Midbrain (tissue), 1 donor: ENCODE results near the gene CFAP58.

Source experiments
- DNase-seq: peaks from one replicate; lab custom pipeline; 2025; lab: John Stamatoyannopoulos, UW

CFAP58 gene

DNA sequence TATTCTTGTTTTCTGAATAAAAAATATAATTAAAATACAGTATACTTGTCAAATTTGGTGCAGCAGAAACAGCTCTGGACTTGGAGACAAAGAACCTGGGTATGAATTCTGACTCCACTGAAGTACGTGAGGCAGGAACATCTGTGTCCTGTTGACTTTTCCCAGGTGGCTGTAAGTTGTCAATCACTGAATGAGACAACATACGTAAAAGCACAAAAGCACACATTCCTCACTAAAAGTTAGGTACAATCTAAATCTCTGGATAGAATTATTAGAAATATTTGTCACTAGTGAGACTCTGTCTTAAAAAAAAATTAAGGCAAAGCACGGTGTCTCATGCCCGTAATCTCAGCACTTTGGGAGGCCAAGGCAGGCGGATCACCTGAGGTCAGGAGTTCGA, 18.1 kb downstream of the CFAP58 start:
- DNase-seq = no peak

DNA sequence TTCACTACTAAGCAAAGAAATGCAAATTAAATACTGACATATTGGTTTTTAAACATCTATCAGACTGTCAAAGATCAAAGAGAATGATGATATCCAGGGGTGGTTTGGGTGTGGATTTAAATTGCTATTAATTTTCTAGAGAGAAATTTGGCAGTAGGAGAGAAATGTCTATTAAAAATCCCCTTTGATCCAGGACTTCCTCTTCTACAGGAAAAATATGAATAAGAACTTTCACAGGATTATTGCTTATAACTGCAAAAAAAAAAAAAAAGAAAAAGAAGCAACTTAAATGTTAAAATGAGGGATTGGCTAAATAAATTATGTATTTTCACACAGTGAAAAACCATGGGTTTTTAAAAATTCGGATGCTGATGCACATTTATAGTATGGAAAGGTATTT, 21.0 kb downstream of the CFAP58 start:
- DNase-seq = no peak

DNA sequence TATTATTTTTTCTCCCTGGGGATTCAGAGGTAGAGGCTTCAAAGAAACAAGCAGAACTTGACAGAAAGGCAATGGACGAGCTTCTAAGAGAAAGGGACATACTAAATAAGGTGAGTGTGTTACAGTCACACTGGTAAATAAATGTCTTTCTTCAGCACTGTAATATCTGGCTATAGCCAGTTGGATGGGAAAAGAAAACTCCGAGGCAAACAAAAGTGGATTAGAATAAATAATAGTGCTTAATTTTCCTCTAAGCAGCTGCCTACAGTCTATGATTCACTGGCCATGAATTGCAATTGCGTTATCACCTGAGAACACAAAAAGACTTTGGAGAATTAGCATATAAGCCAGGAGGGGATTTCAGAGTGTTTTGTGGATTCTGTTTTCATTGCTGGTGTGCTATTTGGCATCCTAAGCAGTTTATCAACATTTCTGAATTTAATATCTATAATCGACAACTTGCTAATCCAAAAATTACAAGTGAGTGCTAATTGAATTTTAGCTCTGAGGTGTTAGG, 23.2 kb downstream of the CFAP58 start:
- DNase-seq = no peak

DNA sequence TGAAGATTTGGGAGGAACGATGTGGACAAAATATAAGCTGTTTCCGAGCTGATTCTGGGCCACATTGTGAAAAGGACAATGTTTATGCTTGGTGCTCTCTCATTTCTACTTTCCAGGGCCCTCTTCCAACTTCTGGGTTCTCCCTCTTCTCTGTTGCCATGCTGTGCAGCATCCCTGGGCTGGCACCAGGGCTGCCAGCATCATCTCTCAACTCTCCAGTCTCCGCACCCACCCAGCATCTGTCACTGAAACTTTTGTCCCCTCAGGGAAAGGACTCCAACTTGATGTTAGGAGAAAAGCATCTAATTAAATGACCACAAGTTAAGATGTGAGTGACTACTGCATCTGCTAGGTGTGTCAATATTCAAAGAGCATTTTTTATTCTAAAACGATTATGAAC, 26.7 kb downstream of the CFAP58 start:
- no peak for DNase-seq

DNA sequence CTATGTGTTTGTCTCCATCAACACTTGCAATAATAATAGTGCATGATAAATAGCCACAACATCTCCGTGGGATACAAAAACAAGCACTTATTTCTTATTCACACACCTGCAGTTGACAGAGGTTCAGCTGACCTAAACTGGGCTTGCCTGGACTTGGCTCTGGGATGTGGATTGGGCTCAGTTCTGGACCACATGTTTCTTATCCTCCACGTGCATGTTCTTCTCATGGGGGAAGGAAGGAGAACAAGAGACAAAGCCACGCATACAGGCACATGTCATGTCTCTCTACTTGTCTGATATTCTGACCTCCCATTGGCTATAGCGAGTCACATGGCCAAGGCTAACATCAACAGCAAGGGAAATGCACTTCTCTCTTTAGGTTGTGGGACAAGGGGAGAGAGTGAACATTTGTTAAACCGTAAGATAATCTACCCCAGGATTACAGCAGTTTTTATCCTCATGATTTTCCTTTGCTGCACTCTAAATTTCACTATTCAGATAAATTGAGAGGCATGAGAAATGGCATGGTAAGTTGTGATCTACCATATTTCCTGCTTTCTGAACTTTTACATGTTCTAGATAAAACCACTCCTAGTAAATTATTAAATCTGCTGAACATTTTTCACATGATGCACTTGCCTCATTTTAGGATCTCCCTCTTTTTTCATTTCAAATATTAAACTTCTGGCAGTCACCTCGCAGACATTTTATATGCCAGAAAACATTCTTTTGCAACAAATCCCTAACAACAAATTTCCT, 33.7 kb downstream of the CFAP58 start:
- DNase-seq = no peak

- no peak for DNase-seq
Observed at GRCh38 chr10:104388830-104389229, 35.2 kb downstream of the CFAP58 start.

DNA sequence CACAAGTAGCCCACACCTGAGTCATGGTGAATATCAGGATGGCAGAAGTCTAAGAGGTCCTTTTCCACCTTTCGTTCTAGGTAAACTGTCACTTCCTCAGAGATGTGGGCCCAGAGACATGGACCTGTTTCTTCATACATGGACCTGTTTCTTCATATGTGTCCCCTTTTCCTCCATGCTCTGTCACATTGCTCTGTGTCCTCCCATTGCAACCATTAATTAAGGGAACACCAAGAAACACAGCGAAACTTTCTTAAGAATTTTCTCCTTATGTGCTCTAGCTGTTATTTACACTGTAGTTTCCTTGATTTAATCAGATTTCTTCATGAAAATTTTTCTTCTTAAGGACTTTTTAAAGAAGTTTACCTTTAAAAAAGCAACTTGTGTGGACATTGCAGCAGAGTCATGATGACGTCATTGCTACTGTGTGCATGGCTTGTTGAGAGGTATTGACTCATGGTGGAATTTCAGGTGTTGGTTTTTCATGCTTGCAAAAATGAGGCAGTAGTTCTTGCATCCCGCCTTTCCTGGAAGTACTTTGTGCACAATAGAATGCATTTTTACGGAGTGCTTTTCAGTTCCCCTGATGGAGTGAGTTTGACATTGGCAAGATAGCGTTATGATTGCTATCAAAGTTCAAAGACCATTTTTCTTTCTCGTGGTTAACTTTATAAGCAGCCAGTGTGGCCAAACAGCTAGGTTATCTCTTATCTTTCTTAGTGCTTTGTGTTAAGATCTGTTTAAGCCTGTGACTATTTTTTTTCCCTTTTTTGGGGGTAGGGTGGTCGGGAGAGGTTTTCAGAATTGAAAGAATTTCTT, 37.7 kb downstream of the CFAP58 start:
- DNase-seq = no peak

- no peak for DNase-seq
Observed at GRCh38 chr10:104391969-104392296, 38.3 kb downstream of the CFAP58 start.

- no peak for DNase-seq
Observed at GRCh38 chr10:104393387-104393786, 39.8 kb downstream of the CFAP58 start.

GRCh38 chr10:104396581-104396980, 42.9 kb downstream of the CFAP58 start:
- no peak for DNase-seq

- DNase-seq = no peak
Observed at GRCh38 chr10:104403636-104404035, 50.0 kb downstream of the CFAP58 start.

DNA sequence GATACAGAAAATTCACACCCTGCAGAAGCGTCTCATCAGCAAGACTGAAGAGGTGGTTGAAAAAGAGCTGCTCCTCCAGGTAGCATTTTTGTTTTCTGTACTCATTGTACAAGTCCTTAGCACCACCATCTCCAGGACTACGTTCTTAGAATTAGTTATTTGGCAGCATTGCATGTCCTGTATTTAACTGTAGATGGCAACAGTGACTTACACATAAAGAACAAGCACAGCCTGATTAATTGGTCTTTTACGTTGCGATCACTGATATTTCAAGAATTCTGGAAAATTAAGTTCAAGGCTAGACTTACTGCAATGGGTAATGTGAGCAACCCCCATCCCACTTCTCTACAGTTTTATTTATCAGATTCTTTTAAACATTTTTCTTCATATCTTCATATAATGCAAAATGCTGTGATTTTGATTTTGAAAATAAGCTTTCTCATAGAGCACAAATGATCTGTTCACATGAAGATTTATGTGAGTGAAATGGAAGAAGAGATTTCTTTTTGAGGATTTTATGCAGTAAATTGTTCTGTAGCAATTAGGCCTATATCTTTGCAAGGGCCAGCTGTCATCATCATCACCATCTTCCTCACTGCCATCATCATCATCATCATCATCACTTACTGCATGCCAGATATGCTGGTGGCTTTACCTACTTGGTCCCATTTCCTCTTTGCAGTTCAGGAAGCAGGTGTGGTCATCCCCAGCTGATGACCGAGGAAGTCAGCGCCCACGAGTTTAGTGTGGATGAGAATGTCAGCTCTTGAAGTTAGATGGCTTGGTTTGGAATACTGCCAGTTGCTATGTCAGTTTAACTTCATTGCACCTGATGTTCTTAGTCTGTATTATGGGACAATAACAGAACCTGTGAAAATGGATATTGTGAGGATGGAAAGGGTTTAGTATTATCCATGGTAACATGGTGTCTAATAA, 53.4 kb downstream of the CFAP58 start:
- DNase-seq = peak; percentile 12

GRCh38 chr10:104413528-104413927, 59.9 kb downstream of the CFAP58 start:
- DNase-seq = no peak

- no peak for DNase-seq
Observed at GRCh38 chr10:104415526-104416165, 62.0 kb downstream of the CFAP58 start.

- DNase-seq = no peak
Observed at GRCh38 chr10:104416851-104417250, 63.2 kb downstream of the CFAP58 start.

GRCh38 chr10:104417637-104418292, 64.1 kb downstream of the CFAP58 start:
- no peak for DNase-seq

- no peak for DNase-seq
Observed at GRCh38 chr10:104424719-104425118, 71.1 kb downstream of the CFAP58 start.

DNA sequence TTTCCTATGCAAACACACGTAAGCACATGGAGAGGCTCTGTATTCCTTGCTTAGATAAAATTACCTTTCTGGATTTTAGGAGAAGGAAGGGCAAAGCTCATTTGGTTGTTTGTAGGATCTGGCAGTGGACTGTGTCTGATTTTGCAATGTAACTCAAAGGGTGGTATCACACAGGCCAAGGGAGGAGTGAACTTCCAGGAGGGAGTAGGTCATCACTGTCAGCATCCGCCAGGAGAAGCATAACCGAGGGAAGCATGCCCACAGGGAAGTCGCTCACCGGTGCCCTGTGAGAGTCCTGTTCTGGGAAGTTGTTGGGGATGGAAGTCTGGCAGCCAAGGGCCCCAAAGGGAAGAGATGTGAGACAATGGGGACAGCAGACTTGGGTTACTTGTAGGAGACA, 74.4 kb downstream of the CFAP58 start:
- DNase-seq = no peak

GRCh38 chr10:104429846-104430245, 76.2 kb downstream of the CFAP58 start:
- no peak for DNase-seq

GRCh38 chr10:104430360-104430759, 76.7 kb downstream of the CFAP58 start:
- DNase-seq = no peak

DNA sequence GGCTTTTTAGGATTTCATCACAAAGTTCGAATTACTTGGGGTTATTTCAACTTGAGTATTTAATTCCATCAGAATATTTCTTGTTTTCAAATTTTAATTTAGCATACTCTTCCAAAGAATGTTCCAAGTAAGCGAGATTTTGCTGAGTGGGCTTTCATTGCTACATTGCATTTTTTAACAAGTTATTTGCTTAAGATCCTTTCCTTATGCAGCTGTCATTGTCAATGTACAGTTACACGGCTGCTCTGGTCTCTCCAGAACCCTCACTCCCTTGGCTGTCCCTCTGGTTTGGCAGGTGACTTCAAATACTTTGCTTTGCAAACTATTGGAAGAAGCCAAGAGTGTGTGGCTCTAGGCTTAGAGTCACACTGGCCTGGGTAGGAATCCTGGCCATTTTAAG, 80.0 kb downstream of the CFAP58 start:
- no peak for DNase-seq
